Panc1 (cell line): Measurements from ENCODE around the gene OR2F2.

Experiments used
- POLR2AphosphoS5 ChIP-seq: IDR thresholded peaks from 2 replicates; pipeline ENCODE4 v1.6.1; 2012; ENCODE audit warnings: mild to moderate bottlenecking, low read depth, low read length, moderate library complexity
- SIN3A ChIP-seq: IDR thresholded peaks from 2 replicates; pipeline ENCODE4 v1.6.1; 2012; ENCODE audit warnings: low read depth, mild to moderate bottlenecking, low read length, moderate library complexity, borderline replicate concordance; ENCODE audit not compliant: insufficient read depth
- TF ChIP-seq, protein P1 (sequence below): fragments of 450-650 bp; IDR thresholded peaks from 2 replicates; pipeline ENCODE4 v1.5.1; 2017; ENCODE audit warnings: mild to moderate bottlenecking
- TF ChIP-seq, protein P2 (sequence below), 2 experiments: IDR thresholded peaks; 2 replicates each; pipeline ENCODE4 v1.6.1; 2011 to 2012; ENCODE audit warnings: low read depth in 2 of 2, control low read depth in 1 of 2, low read length in 1 of 2, mild to moderate bottlenecking in 1 of 2, moderate library complexity in 1 of 2; ENCODE audit not compliant: insufficient read depth in 1 of 2

DNA sequence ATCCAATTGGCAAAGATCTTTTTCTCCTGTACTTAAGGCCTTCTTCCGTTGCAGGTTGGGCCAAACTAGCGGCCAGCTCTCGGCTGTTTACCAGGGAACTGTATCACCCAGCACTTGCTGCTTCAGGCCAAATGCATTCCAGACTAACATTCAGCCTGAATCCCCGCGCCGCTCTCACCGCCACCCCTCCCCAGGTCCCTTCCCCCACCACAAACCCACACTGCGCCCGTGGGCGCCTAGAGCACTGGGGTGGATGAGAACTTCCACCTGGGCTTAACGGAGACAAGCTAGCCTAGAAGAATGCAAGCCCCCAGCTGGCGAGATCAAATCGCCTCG lies 33.7 kb upstream of the OR2F2 start:
- TF ChIP-seq SIN3A (no peak), POLR2AphosphoS5 (no peak)
- TF ChIP-seq, protein P1, sequence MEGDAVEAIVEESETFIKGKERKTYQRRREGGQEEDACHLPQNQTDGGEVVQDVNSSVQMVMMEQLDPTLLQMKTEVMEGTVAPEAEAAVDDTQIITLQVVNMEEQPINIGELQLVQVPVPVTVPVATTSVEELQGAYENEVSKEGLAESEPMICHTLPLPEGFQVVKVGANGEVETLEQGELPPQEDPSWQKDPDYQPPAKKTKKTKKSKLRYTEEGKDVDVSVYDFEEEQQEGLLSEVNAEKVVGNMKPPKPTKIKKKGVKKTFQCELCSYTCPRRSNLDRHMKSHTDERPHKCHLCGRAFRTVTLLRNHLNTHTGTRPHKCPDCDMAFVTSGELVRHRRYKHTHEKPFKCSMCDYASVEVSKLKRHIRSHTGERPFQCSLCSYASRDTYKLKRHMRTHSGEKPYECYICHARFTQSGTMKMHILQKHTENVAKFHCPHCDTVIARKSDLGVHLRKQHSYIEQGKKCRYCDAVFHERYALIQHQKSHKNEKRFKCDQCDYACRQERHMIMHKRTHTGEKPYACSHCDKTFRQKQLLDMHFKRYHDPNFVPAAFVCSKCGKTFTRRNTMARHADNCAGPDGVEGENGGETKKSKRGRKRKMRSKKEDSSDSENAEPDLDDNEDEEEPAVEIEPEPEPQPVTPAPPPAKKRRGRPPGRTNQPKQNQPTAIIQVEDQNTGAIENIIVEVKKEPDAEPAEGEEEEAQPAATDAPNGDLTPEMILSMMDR: no peak
- TF ChIP-seq, protein P2, sequence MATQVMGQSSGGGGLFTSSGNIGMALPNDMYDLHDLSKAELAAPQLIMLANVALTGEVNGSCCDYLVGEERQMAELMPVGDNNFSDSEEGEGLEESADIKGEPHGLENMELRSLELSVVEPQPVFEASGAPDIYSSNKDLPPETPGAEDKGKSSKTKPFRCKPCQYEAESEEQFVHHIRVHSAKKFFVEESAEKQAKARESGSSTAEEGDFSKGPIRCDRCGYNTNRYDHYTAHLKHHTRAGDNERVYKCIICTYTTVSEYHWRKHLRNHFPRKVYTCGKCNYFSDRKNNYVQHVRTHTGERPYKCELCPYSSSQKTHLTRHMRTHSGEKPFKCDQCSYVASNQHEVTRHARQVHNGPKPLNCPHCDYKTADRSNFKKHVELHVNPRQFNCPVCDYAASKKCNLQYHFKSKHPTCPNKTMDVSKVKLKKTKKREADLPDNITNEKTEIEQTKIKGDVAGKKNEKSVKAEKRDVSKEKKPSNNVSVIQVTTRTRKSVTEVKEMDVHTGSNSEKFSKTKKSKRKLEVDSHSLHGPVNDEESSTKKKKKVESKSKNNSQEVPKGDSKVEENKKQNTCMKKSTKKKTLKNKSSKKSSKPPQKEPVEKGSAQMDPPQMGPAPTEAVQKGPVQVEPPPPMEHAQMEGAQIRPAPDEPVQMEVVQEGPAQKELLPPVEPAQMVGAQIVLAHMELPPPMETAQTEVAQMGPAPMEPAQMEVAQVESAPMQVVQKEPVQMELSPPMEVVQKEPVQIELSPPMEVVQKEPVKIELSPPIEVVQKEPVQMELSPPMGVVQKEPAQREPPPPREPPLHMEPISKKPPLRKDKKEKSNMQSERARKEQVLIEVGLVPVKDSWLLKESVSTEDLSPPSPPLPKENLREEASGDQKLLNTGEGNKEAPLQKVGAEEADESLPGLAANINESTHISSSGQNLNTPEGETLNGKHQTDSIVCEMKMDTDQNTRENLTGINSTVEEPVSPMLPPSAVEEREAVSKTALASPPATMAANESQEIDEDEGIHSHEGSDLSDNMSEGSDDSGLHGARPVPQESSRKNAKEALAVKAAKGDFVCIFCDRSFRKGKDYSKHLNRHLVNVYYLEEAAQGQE (IDR thresholded peaks at IDR 0.05; ENCODE audit: insufficient read depth in 1 of 2, low read depth in 2 of 2, low read length in 1 of 2): no peak
